CD14-positive monocyte (primary cell): ENCODE measurements around the gene TALDO1. TPM values are rescaled to one million over a fixed set of nuclear protein-coding genes. Genes with fewer than 3 reads are reported as not detected.

Experiments used
- DNase-seq, 3 donors: peaks; one replicate each; pipeline ENCODE4 v3.0.0-alpha.2; 2011 to 2022
- H2AFZ ChIP-seq: 2 replicates; pipeline ENCODE4 v1.6.0; 2012; ENCODE audit warnings: mild to moderate bottlenecking, low read depth, low read length, inconsistent platforms; ENCODE audit not compliant: insufficient read depth, poor library complexity, severe bottlenecking
- H3K27ac ChIP-seq, 2 donors: 1 replicate in 1 of 2; 2 replicates in 1 of 2; pipeline ENCODE4 v1.5.1; 2012 to 2013; ENCODE audit warnings: low read length in 2 of 2, control low read depth in 1 of 2, inconsistent platforms in 1 of 2, low read depth in 1 of 2, mild to moderate bottlenecking in 1 of 2
- H3K27me3 ChIP-seq, 2 donors: one replicate each; pipeline versions ENCODE4 v1.6.0 to v1.6.1; 2011 to 2013; ENCODE audit warnings: low read length in 2 of 2; ENCODE audit not compliant: control insufficient read depth in 2 of 2, insufficient read depth in 2 of 2
- H3K36me3 ChIP-seq, 2 donors: replicated peaks in 1 of 2; 1 replicate in 1 of 2; 2 replicates in 1 of 2; pipeline versions ENCODE4 v1.5.1 to v1.6.1; 2012 to 2013; ENCODE audit warnings: low read length in 2 of 2, control low read depth in 1 of 2, inconsistent platforms in 1 of 2, mild to moderate bottlenecking in 1 of 2; ENCODE audit not compliant: insufficient read depth in 2 of 2, control insufficient read depth in 1 of 2
- H3K4me1 ChIP-seq, 2 donors: 1 replicate in 1 of 2; 2 replicates in 1 of 2; pipeline versions ENCODE4 v1.5.1 to v1.6.1; 2012 to 2013; ENCODE audit warnings: low read length in 2 of 2, control low read depth in 1 of 2, inconsistent platforms in 1 of 2, mild to moderate bottlenecking in 1 of 2, moderate library complexity in 1 of 2; ENCODE audit not compliant: insufficient read depth in 2 of 2, control insufficient read depth in 1 of 2
- H3K4me2 ChIP-seq: replicated peaks from 2 replicates; pipeline ENCODE3; 2012; ENCODE audit warnings: low read length, moderate library complexity, mild to moderate bottlenecking; ENCODE audit not compliant: poor library complexity, severe bottlenecking; ENCODE audit errors: extremely low read depth
- H3K4me3 ChIP-seq, 3 experiments: fragments of 200-600 bp in 1 of 3; sonication (generic) in 1 of 3; replicated peaks in 1 of 3; 1 replicate in 2 of 3; 2 replicates in 1 of 3; pipeline ENCODE4 v1.5.1; 2011 to 2013; ENCODE audit warnings: low read length in 3 of 3, mild to moderate bottlenecking in 3 of 3, control low read depth in 2 of 3, low read depth in 2 of 3, inconsistent platforms in 1 of 3, moderate library complexity in 1 of 3
- H3K79me2 ChIP-seq: 2 replicates; pipeline ENCODE4 v1.6.0; 2012; ENCODE audit warnings: mild to moderate bottlenecking, control low read depth, inconsistent platforms, low read length, moderate library complexity; ENCODE audit not compliant: insufficient read depth
- H3K9ac ChIP-seq: 2 replicates; pipeline ENCODE4 v1.6.0; 2017; ENCODE audit warnings: low read length, mild to moderate bottlenecking; ENCODE audit not compliant: insufficient read depth, poor library complexity, severe bottlenecking
- H3K9me3 ChIP-seq, 2 donors: replicated peaks in 1 of 2; 1 replicate in 1 of 2; 2 replicates in 1 of 2; pipeline versions ENCODE4 v1.5.1 to v1.6.1; 2012 to 2013; ENCODE audit warnings: low read length in 2 of 2, control low read depth in 1 of 2; ENCODE audit not compliant: control insufficient read depth in 1 of 2, insufficient read depth in 1 of 2
- H4K20me1 ChIP-seq: 2 replicates; pipeline ENCODE4 v1.6.0; 2012; ENCODE audit warnings: mild to moderate bottlenecking, low read length, control low read depth, moderate library complexity; ENCODE audit not compliant: insufficient read depth
- H3K27ac Mint-ChIP-seq, 7 donors: one replicate each; pipeline ENCODE4 v1.8.0; 2020; ENCODE audit warnings: mild to moderate bottlenecking in 7 of 7, mixed read lengths in 7 of 7, moderate library complexity in 6 of 7, inconsistent platforms in 2 of 7
- H3K27me3 Mint-ChIP-seq, 3 donors: one replicate each; pipeline ENCODE4 v1.8.0; 2021 to 2022; ENCODE audit warnings: low read depth in 3 of 3, mild to moderate bottlenecking in 3 of 3, mixed read lengths in 3 of 3, moderate library complexity in 3 of 3, inconsistent platforms in 1 of 3
- H3K36me3 Mint-ChIP-seq, 2 donors: one replicate each; pipeline ENCODE4 v1.8.0; 2020; ENCODE audit warnings: mixed read lengths in 2 of 2, inconsistent platforms in 1 of 2, mild to moderate bottlenecking in 1 of 2
- H3K4me1 Mint-ChIP-seq: one replicate; pipeline ENCODE4 v1.8.0; 2020; ENCODE audit warnings: mild to moderate bottlenecking, mixed read lengths
- H3K4me3 Mint-ChIP-seq, 2 donors: one replicate each; pipeline ENCODE4 v1.8.0; 2020; ENCODE audit warnings: mild to moderate bottlenecking in 2 of 2, mixed read lengths in 2 of 2, moderate library complexity in 1 of 2
- H3K9me3 Mint-ChIP-seq, 7 donors: one replicate each; pipeline ENCODE4 v1.8.0; 2020 to 2022; ENCODE audit warnings: mixed read lengths in 7 of 7, mild to moderate bottlenecking in 6 of 7, moderate library complexity in 6 of 7, inconsistent platforms in 2 of 7
- WGBS: methylation state at CpG from one replicate; pipeline ENCODE4 v1.1.5; 2013; ENCODE audit warnings: missing lambda C conversion rate; ENCODE audit not compliant: insufficient coverage; 5-methylcytosine and 5-hydroxymethylcytosine counted together
- intact Hi-C, 2 donors: fragments of 100-400 bp; cut with micrococcal nuclease; formaldehyde crosslinking; loops; one replicate each; pipeline versions ENCODE4 v1.15.0 to v1.15.1; 2023
- polyA plus RNA-seq, 3 donors: library from polyadenylated mRNA; depleted of rRNA in 1 of 3; unstranded in 2 of 3; stranded (reverse) in 1 of 3; fragments of 300-500 nt in 2 of 3; fragments of >200 nt in 1 of 3; fragmentation: Illumina TruSeq in 2 of 3; gene quantifications; 1 replicate in 2 of 3; 2 replicates in 1 of 3; pipeline ENCODE4 v1.2.3, GENCODE V29; 2012 to 2021
- TF ChIP-seq, protein P1 (sequence below): fragments of 200-600 bp; IDR thresholded peaks from one replicate; pipeline ENCODE4 v1.8.0; 2022; ENCODE audit warnings: antibody characterized with exemption, mild to moderate bottlenecking

The TALDO1 gene
- polyA plus RNA-seq, 3 donors, result 502 to 1,249 (median 1,224) TPM

DNA sequence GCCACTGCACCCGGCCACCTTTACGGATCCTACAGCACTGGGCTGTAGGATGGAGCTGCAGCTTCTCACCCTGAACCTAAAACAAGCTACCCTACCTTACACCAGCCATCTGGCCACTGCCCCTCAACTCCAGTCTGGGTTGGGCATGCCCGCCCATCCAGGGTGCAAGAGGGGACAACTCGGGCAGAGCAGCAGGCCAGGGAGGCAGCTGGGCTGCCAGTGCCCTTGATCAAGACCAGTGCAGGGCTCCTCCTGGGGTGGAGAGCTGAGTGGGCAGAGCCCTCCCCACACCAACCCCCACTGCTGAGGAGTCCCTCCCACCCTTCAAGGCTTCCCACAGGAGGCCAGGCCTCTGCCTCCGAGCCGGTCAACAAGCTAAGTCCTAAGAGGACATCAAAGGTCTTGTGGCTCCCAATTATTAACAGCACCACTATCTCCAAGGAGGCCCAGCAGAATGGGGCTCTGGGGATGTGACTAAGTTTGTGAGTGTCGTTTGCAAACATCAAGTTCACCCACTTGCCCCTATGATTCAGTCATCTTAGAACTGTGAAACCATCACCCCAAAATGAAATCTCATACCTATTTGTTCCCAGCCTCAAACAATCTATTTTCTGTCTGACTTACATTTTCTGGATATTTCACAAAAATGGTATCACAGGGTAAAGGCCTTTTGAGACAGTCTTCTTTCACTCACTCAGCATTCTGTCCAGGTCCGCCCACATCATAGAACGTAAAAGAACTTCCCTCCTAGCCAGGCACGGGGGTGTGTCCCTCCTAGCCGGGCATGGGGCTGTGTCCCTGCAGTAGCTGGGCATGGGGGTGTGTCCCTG, 19.1 kb downstream of the TALDO1 start:
- intact Hi-C loops, result no loop called here
- Histone ChIP-seq H4K20me1 (peaks cover 64% of the 10 kb centered on the region), H3K36me3 (peaks cover 53 to 76% of the 10 kb centered on the region in 2 donors), H3K4me3 (no peak overlapping the region), H3K9me3 (no peaks in the 10 kb centered on the region), H3K9ac (no peak overlapping the region), H3K27ac (no peak overlapping the region), H3K4me2 (no peak overlapping the region), H3K4me1 (no peaks in the 10 kb centered on the region), H2AFZ (no peak overlapping the region), H3K79me2 (peaks cover 3% of the 10 kb centered on the region), H3K27me3 (no peaks in the 10 kb centered on the region)
- no peak for DNase-seq
- TF ChIP-seq, protein P1, sequence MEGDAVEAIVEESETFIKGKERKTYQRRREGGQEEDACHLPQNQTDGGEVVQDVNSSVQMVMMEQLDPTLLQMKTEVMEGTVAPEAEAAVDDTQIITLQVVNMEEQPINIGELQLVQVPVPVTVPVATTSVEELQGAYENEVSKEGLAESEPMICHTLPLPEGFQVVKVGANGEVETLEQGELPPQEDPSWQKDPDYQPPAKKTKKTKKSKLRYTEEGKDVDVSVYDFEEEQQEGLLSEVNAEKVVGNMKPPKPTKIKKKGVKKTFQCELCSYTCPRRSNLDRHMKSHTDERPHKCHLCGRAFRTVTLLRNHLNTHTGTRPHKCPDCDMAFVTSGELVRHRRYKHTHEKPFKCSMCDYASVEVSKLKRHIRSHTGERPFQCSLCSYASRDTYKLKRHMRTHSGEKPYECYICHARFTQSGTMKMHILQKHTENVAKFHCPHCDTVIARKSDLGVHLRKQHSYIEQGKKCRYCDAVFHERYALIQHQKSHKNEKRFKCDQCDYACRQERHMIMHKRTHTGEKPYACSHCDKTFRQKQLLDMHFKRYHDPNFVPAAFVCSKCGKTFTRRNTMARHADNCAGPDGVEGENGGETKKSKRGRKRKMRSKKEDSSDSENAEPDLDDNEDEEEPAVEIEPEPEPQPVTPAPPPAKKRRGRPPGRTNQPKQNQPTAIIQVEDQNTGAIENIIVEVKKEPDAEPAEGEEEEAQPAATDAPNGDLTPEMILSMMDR, result no peak
- Mint-ChIP-seq H3K9me3 (peaks cover 0 to 2% (median 0%) of the 10 kb centered on the region in 7 donors), H3K4me3 (no peak overlapping the region), H3K36me3 (peaks cover 49 to 74% of the 10 kb centered on the region in 2 donors), H3K27me3 (no peaks in the 10 kb centered on the region), H3K27ac (peak overlapping the region in 3 of 7 donors; percentile 40 to 71 (median 66)), H3K4me1 (peaks cover 9% of the 10 kb centered on the region)
- whole genome bisulfite sequencing, result 96% methylated on average over 4 of the region's 11 CpGs

DNA sequence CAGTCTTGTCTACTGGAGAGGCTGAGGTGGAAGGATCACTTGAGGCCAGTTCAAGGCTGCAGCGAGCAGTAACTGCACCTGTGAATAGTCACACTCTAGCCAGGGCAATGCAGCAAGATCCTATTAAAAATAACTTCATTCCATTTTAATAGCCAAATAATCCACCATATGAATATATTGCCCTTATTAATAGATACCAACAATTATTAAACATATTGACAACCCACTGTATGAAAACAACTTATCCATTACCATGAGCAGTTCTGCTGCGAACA, 19.6 kb downstream of the TALDO1 start:
- H3K4me1 ChIP-seq, result no peaks in the 10 kb centered on the region
- H3K4me2 ChIP-seq, result no peak overlapping the region
- H3K36me3 ChIP-seq, result peaks cover 53 to 76% of the 10 kb centered on the region in 2 donors
- H2AFZ ChIP-seq, result no peak overlapping the region
- peaks cover 3% of the 10 kb centered on the region for H3K79me2 ChIP-seq
- peaks cover 63% of the 10 kb centered on the region for H4K20me1 ChIP-seq
- Mint-ChIP-seq H3K27me3 (no peaks in the 10 kb centered on the region), H3K4me3 (no peak overlapping the region), H3K27ac (peak overlapping the region in 1 of 7 donors; percentile 41), H3K4me1 (peaks cover 9% of the 10 kb centered on the region), H3K36me3 (peaks cover 44 to 72% of the 10 kb centered on the region in 2 donors), H3K9me3 (peaks cover 0 to 2% (median 0%) of the 10 kb centered on the region in 7 donors)
- WGBS, result 100% methylated on average over 1 of the region's 2 CpGs
- no peaks in the 10 kb centered on the region for H3K9me3 ChIP-seq
- H3K9ac ChIP-seq, result no peak overlapping the region
- H3K27ac ChIP-seq, result no peak overlapping the region
- intact Hi-C loops, result no loop called here
- H3K27me3 ChIP-seq, result no peaks in the 10 kb centered on the region
- TF ChIP-seq, protein P1, result no peak
- H3K4me3 ChIP-seq, result no peak overlapping the region
- DNase-seq, result no peak
